Upper lobe of right lung (tissue), 1 donor: ENCODE data around the gene POLE. TPM values are rescaled to one million over a fixed set of nuclear protein-coding genes. Genes with fewer than 3 reads are reported as not detected.

Experiments used
- ATAC-seq: fragments of 200-7000 bp; cut with Tn5 transposase; one replicate; pipeline ENCODE4 v1.9.1; 2020; ENCODE audit warnings: mild to moderate bottlenecking, moderate library complexity
- DNase-seq: peaks from one replicate; pipeline ENCODE4 v3.0.0-alpha.2; 2020
- H3K27ac ChIP-seq: fragments of 200-600 bp; one replicate; pipeline ENCODE4 v1.8.0; 2022
- H3K27me3 ChIP-seq: fragments of 200-600 bp; one replicate; pipeline ENCODE4 v1.8.0; 2022; ENCODE audit warnings: mild to moderate bottlenecking
- H3K36me3 ChIP-seq: fragments of 200-600 bp; one replicate; pipeline ENCODE4 v1.8.0; 2022
- H3K4me1 ChIP-seq: fragments of 200-600 bp; one replicate; pipeline ENCODE4 v1.8.0; 2022
- H3K4me3 ChIP-seq: fragments of 200-600 bp; one replicate; pipeline ENCODE4 v1.8.0; 2022; ENCODE audit warnings: mild to moderate bottlenecking
- H3K9me3 ChIP-seq: fragments of 200-600 bp; one replicate; pipeline ENCODE4 v1.8.0; 2022
- intact Hi-C: fragments of 100-400 bp; cut with DNase I; formaldehyde crosslinking; loops from one replicate; pipeline ENCODE4 v1.11.0; 2022
- microRNA-seq: library from miRNA; unstranded; fragments of <30 nt; microRNA quantifications from one replicate; pipeline ENCODE4 v1.2.0, GENCODE V29; 2020; ENCODE audit warnings: borderline microRNAs expressed
- total RNA-seq: library from RNA; stranded (reverse); fragmentation: NEBNext Ultra II Directional; extraction: Animal tissue kit (Norgen Biotek cat#: 25700); gene quantifications from one replicate; pipeline ENCODE4 v1.2.1, GENCODE V29; 2021
- TF ChIP-seq, protein P1 (sequence below): fragments of 200-600 bp; IDR thresholded peaks from one replicate; pipeline ENCODE4 v1.8.0; 2022; ENCODE audit warnings: antibody characterized with exemption
- donor health status: DM: no; HTN: yes; CAD: no; lungs with severe emphysema.

Gene POLE
- total RNA-seq, 1 donor from 2014 or later = 23.5 TPM

DNA sequence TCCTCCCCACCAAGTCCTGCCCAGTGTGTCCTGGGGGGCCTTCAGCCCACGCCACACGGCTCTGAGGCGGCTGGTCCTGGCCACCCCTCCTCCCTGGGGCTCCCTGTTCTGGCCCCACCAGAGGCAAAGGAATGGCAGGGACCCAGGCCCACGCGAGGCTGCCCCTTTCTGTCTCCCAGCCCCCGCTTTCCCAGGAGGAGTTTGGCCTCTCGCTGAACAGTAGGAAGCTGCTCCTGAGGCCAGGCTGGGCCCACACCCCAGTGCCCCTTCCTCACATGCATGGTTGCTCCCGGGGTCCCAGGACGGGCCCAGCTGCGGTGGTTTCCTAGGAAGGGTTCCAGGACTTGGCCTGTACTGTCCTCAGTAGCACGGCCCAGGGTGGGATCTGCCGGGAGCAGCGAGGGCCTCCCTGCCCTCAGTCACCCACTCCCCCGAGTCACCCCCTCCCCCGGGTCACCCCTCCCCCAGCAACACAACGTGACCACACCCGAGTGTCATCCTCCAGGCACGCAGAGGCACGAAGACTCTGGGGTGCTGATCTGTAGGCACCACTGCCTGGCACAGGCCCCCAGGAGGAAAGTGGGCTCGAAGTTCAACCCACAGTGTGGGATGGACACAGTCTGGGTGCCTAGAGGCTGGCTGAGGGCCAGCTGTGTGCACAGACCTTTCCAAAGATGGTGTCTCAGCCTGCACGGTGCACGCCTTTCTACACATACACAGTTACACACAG, 109.8 kb downstream of the POLE start:
- ATAC-seq = no peak
- Histone ChIP-seq H3K4me1 (no peaks in the 10 kb centered on the region), H3K9me3 (no peaks in the 10 kb centered on the region), H3K27ac (no peak overlapping the region), H3K36me3 (peaks cover 43% of the 10 kb centered on the region), H3K27me3 (no peaks in the 10 kb centered on the region), H3K4me3 (no peak overlapping the region)
- intact Hi-C loops = no loop called here
- DNase-seq = no peak
- TF ChIP-seq, protein P1, sequence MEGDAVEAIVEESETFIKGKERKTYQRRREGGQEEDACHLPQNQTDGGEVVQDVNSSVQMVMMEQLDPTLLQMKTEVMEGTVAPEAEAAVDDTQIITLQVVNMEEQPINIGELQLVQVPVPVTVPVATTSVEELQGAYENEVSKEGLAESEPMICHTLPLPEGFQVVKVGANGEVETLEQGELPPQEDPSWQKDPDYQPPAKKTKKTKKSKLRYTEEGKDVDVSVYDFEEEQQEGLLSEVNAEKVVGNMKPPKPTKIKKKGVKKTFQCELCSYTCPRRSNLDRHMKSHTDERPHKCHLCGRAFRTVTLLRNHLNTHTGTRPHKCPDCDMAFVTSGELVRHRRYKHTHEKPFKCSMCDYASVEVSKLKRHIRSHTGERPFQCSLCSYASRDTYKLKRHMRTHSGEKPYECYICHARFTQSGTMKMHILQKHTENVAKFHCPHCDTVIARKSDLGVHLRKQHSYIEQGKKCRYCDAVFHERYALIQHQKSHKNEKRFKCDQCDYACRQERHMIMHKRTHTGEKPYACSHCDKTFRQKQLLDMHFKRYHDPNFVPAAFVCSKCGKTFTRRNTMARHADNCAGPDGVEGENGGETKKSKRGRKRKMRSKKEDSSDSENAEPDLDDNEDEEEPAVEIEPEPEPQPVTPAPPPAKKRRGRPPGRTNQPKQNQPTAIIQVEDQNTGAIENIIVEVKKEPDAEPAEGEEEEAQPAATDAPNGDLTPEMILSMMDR = no peak

DNA sequence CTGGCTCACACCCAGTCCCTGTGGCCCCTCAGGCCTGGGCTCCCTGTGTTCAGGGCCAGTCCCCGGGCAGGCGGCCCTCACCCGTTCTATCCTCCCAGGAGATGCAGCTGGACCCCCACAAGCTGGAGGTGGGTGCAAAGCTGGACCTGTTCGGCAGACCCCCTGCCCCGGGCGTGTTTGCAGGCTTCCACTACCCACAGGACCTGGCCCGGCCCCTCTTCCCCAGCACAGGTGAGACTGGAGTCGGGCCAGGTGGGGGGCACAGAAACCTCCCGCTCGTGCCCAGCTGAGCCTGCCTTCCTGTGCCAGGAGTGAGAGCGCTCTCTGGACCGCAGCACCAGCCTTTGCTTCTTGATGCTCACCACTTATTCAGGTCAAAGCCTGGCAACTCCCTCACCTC, 110.4 kb downstream of the POLE start:
- Histone ChIP-seq H3K36me3 (peaks cover 43% of the 10 kb centered on the region), H3K4me1 (peaks cover 2% of the 10 kb centered on the region), H3K4me3 (no peak overlapping the region), H3K27me3 (no peaks in the 10 kb centered on the region), H3K27ac (no peak overlapping the region), H3K9me3 (no peaks in the 10 kb centered on the region)
- ATAC-seq (no peak), DNase-seq (no peak)
- intact Hi-C loops = no loop called here
- TF ChIP-seq, protein P1 = no peak

DNA sequence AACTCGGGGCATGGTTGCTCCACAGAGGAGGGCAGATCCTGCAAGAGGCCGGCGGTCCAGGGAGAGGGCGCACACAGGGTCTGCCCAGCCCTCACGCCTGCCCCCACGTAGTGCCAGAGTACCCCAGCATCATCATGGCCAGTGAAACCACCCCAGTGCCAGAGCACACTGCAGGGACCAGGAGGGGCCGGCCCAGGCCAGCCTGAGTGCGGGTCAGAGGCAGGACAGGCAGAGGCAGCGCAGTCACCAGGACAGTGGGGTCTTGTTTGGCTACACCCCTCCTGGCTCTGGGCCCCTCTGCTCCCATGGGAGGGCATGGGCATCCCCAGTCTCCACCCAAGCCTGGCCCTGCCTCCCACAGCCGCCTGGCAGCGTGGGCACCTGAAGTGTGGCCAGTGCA, 111.5 kb downstream of the POLE start:
- intact Hi-C loops = no loop called here
- ATAC-seq (no peak), DNase-seq (no peak)
- Histone ChIP-seq H3K27me3 (no peaks in the 10 kb centered on the region), H3K4me1 (peaks cover 3% of the 10 kb centered on the region), H3K4me3 (no peak overlapping the region), H3K36me3 (peaks cover 38% of the 10 kb centered on the region), H3K27ac (no peak overlapping the region), H3K9me3 (no peaks in the 10 kb centered on the region)
- TF ChIP-seq, protein P1 = no peak

DNA sequence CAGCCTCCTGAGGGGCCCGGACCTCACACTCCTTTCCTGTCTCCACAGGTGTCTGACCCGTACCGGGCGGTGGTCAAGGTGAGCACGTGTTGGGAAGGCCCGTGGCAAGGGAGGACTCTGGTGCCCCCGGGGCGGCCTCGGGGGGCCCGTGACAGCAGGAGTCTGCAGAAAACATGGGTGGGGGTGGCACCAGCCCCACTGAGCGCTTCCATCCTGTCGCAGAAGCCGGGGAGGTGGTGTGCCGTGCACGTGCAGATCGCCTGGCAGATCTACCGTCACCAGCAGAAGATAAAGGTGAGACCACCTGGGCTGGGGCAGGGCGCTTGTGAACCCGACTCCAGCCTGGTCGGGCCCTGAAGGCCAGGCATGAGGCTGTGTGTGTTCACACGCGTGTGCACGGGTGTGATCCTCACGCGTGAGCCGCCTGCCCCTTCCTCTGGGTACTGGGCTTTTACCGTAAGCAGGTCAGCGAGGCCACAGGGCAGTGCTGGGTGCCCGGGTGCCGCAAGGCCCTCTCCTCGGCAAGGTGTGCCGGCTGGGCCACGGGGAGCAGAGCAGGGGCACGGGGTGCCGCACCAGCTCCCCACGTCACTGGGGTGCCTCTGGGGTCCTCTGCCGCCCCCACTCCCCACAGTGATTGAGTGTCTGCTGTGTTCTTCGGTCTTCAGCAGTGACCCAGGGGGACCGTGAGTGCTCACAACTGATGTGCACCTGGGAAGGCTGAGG, 112.7 kb downstream of the POLE start:
- DNase-seq = no peak
- Histone ChIP-seq H3K4me3 (no peak overlapping the region), H3K27me3 (no peaks in the 10 kb centered on the region), H3K36me3 (peaks cover 38% of the 10 kb centered on the region), H3K9me3 (no peaks in the 10 kb centered on the region), H3K4me1 (peaks cover 3% of the 10 kb centered on the region), H3K27ac (no peak overlapping the region)
- TF ChIP-seq, protein P1 = no peak
- intact Hi-C loops = no loop called here
- no peak for ATAC-seq

Small RNA genes within 50 kb of the gene (microRNA-seq; reads per million reads assigned to microRNA genes)
- not detected for gene MIR6763

Other genes starting within 250 kb of the POLE start
- gene FBRSL1, start 197.2 kb downstream of the POLE start, total RNA-seq = 49.5 TPM
- 1.8 TPM for gene LRCOL1, start 76.8 kb downstream of the POLE start, total RNA-seq
- gene P2RX2, start 68.6 kb downstream of the POLE start, total RNA-seq = 0.55 TPM
- 21.2 TPM for gene PXMP2, start 245 bp upstream of the POLE start, total RNA-seq
- gene PGAM5, start 23.5 kb upstream of the POLE start, total RNA-seq = 25.4 TPM
- 60.2 TPM for gene ANKLE2, start 74.5 kb upstream of the POLE start, total RNA-seq
- gene GOLGA3, start 141.5 kb upstream of the POLE start, total RNA-seq = 65.3 TPM
- gene CHFR, start 200.3 kb upstream of the POLE start, total RNA-seq = 50.2 TPM